Measurements from ENCODE around the gene MBIP. TPM values are rescaled to one million over a fixed set of nuclear protein-coding genes. Genes with fewer than 3 reads are reported as not detected.

MBIP gene
- total and polyA plus RNA-seq, 11 donors, result 4.8 to 17.1 (median 9.1) TPM

DNA sequence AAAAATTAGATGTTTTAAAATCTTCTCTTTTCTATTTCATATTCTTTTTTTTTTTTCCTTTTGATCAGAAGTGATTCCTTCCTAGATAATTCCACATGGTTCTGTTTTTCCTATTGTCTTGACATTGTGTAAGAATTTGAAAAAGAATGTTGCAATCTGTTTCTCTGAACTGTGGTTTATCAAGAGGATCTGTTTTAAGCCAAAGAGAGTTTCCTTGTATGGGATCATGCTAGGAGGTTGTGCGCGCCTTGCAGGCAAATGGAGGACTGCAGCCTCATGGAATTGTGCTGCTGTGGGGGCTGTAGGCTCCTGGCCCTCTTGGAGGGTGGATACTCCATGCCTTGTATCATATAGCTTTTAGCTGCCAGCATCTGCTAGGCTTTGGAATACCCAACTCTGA is 43.3 kb upstream of the MBIP start:
- TF ChIP-seq POLR2A (IDR thresholded peaks at IDR 0.05), result no peak
- TF ChIP-seq, protein P1, sequence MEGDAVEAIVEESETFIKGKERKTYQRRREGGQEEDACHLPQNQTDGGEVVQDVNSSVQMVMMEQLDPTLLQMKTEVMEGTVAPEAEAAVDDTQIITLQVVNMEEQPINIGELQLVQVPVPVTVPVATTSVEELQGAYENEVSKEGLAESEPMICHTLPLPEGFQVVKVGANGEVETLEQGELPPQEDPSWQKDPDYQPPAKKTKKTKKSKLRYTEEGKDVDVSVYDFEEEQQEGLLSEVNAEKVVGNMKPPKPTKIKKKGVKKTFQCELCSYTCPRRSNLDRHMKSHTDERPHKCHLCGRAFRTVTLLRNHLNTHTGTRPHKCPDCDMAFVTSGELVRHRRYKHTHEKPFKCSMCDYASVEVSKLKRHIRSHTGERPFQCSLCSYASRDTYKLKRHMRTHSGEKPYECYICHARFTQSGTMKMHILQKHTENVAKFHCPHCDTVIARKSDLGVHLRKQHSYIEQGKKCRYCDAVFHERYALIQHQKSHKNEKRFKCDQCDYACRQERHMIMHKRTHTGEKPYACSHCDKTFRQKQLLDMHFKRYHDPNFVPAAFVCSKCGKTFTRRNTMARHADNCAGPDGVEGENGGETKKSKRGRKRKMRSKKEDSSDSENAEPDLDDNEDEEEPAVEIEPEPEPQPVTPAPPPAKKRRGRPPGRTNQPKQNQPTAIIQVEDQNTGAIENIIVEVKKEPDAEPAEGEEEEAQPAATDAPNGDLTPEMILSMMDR (IDR thresholded peaks at IDR 0.05), result no peak
- intact Hi-C loops (cut with DNase I), result loop anchor here in 1 of 10 donors (10.0 kb wide), 1 partner anchor 149 kb away; no protein-coding TSS in a partner anchor
- no peak for ATAC-seq
- peaks cover 0 to 10% (median 0%) of the 10 kb centered on the region in 9 donors for H3K27me3 ChIP-seq
- no peaks in the 10 kb centered on the region for H3K36me3 ChIP-seq
- H3K27ac ChIP-seq, result no peak overlapping the region
- no peak for DNase-seq
- no peaks in the 10 kb centered on the region for H3K9me3 ChIP-seq
- no peak overlapping the region for H3K4me3 ChIP-seq
- peaks cover 0 to 8% (median 0%) of the 10 kb centered on the region in 12 donors for H3K4me1 ChIP-seq
- WGBS, 4 donors, result 84 to 92% (median 89%) methylated on average over 2 of the region's 2 CpGs

GRCh38 chr14:36362648-36363047 is 42.2 kb upstream of the MBIP start:
- ATAC-seq, result peak in 1 of 4 donors; percentile 18
- Histone ChIP-seq H3K27ac (no peak overlapping the region), H3K9me3 (no peaks in the 10 kb centered on the region), H3K36me3 (no peaks in the 10 kb centered on the region), H3K4me1 (peaks cover 0 to 8% (median 0%) of the 10 kb centered on the region in 12 donors), H3K4me3 (no peak overlapping the region), H3K27me3 (peaks cover 0 to 9% (median 0%) of the 10 kb centered on the region in 9 donors)
- 40 to 73% (median 47%) methylated on average over 3 of the region's 3 CpGs for WGBS, 4 donors
- no peak for DNase-seq
- no peak for TF ChIP-seq POLR2A (IDR thresholded peaks at IDR 0.05)
- TF ChIP-seq, protein P1 (IDR thresholded peaks at IDR 0.05), result no peak
- intact Hi-C loops (cut with DNase I), result loop anchor here in 1 of 10 donors (10.0 kb wide), 1 partner anchor 148 kb away; no protein-coding TSS in a partner anchor

DNA sequence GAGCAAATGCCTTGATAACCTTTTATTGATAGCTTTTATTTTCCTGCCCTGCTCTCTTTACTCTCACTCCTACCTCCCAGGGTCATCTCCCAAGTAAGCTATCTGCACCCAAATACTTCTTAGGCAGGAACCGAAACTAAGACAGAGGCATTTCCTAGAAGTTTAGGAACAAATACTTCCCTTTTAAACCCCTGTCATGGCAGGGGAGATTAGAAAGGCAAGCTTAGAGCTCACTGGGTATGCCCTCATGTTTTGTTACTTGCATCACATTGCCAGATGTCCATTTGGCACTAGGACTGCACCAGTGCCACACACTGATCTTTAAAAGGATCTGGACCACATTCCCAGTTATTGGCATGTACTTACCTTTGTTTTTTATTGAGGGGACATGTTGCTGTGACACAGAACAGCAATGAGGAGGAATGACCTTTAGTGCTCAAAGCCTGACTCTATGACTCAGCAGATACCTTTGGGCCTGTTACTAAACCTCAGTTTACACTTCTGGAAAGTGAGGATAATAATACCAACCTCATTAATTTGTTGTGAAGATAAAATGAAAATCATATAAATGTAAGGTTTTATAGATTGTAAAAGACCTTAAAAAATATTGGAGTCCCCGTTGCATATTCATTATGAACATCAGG is 40.9 kb upstream of the MBIP start:
- no peaks in the 10 kb centered on the region for H3K36me3 ChIP-seq
- ATAC-seq (peak in 2 of 4 donors; percentile 47 to 52), DNase-seq (no peak)
- peaks cover 0 to 10% (median 7%) of the 10 kb centered on the region in 12 donors for H3K9me3 ChIP-seq
- intact Hi-C loops (cut with DNase I), result loop anchor here in 1 of 10 donors (10.0 kb wide), 1 partner anchor 147 kb away; no protein-coding TSS in a partner anchor
- no peaks in the 10 kb centered on the region for H3K27me3 ChIP-seq
- no peak overlapping the region for H3K4me3 ChIP-seq
- TF ChIP-seq POLR2A (IDR thresholded peaks at IDR 0.05), result no peak
- TF ChIP-seq, protein P1 (IDR thresholded peaks at IDR 0.05), result no peak
- 69 to 74% (median 73%) methylated on average over 2 of the region's 2 CpGs for WGBS, 4 donors
- peaks cover 0 to 8% (median 0%) of the 10 kb centered on the region in 12 donors for H3K4me1 ChIP-seq
- H3K27ac ChIP-seq, result no peak overlapping the region

DNA sequence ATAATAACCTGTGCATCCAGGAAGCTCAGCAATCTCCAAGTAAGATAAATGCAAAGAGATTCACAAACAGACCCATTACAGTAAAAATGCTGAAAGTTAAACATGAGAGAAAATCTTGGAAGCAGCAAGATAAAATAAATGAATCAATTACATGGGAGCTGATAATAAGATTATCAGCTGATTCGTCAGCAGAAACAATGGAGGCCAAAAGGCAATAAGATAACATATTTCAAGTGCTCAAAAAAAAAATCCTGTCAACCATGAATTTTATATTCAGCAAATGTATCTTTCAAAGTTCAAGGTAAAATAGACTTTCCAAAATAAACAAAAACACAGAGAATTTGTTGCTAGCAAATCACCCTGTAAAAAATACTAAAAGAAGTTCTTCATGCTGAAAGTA is 36.4 kb upstream of the MBIP start:
- peaks cover 0 to 8% (median 0%) of the 10 kb centered on the region in 12 donors for H3K4me1 ChIP-seq
- H3K27ac ChIP-seq, result no peak overlapping the region
- TF ChIP-seq, protein P1 (IDR thresholded peaks at IDR 0.05), result no peak
- no peak for TF ChIP-seq POLR2A (IDR thresholded peaks at IDR 0.05)
- H3K4me3 ChIP-seq, result no peak overlapping the region
- DNase-seq, result no peak
- 67 to 77% (median 72%) methylated on average over 1 of the region's 1 CpG for WGBS, 4 donors
- intact Hi-C loops (cut with DNase I), result no loop called here
- no peaks in the 10 kb centered on the region for H3K27me3 ChIP-seq
- ATAC-seq, result no peak
- H3K9me3 ChIP-seq, result peaks cover 0 to 24% (median 12%) of the 10 kb centered on the region in 12 donors
- no peaks in the 10 kb centered on the region for H3K36me3 ChIP-seq

All from heart left ventricle (tissue), 16 donors.